ENCODE data around the gene STK17A.

GRCh38 chr7:43557831-43558495 lies 24.9 kb upstream of the STK17A start:
- TF ChIP-seq, protein P1, sequence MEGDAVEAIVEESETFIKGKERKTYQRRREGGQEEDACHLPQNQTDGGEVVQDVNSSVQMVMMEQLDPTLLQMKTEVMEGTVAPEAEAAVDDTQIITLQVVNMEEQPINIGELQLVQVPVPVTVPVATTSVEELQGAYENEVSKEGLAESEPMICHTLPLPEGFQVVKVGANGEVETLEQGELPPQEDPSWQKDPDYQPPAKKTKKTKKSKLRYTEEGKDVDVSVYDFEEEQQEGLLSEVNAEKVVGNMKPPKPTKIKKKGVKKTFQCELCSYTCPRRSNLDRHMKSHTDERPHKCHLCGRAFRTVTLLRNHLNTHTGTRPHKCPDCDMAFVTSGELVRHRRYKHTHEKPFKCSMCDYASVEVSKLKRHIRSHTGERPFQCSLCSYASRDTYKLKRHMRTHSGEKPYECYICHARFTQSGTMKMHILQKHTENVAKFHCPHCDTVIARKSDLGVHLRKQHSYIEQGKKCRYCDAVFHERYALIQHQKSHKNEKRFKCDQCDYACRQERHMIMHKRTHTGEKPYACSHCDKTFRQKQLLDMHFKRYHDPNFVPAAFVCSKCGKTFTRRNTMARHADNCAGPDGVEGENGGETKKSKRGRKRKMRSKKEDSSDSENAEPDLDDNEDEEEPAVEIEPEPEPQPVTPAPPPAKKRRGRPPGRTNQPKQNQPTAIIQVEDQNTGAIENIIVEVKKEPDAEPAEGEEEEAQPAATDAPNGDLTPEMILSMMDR (IDR thresholded peaks at IDR 0.05; ENCODE audit: low read depth, low read length) = no peak
- TF ChIP-seq POLR2A (IDR thresholded peaks at IDR 0.05; ENCODE audit: extremely low read depth, insufficient read length) = no peak
- TF ChIP-seq MYC (IDR thresholded peaks at IDR 0.05; ENCODE audit: low read depth, low read length) = no peak
- TF ChIP-seq, protein P2, sequence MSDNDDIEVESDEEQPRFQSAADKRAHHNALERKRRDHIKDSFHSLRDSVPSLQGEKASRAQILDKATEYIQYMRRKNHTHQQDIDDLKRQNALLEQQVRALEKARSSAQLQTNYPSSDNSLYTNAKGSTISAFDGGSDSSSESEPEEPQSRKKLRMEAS (IDR thresholded peaks at IDR 0.05; ENCODE audit: low read depth, low read length) = no peak

Data from NB4 (cell line).